Fibroblast of peridontal ligament (primary cell): ENCODE data around the gene TM4SF4.

Experiments used
- DNase-seq: peaks from one replicate; pipeline ENCODE4 v3.0.0-alpha.2; 2010; ENCODE audit errors: extremely low read depth

TM4SF4 gene

DNA sequence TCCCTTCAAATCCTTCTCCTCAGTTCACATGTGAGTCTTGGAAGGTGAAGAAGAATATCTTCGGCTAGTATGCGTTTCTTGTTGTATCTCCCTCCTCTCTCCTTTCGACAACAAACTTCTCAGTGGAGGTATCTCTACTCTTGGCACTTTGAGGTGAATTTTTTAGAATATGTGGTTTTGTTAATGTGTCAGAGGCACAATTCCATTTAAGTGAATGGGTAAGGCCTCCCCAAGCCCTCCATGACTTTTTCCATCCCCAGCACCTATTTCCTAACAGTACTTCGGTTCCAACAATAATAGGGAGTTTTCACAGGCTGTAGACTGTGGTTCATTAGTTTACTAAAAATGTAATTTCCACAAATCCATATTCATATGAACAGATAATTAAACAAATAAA, 74.2 kb downstream of the TM4SF4 start:
- DNase-seq = no peak

- DNase-seq = no peak
These were observed 77.0 kb downstream of the TM4SF4 start for GRCh38 chr3:149551500-149551899.

- no peak for DNase-seq
These were observed 78.2 kb downstream of the TM4SF4 start for GRCh38 chr3:149552700-149553099.
